ENCODE data around the gene MED26. TPM values are rescaled to one million over a fixed set of nuclear protein-coding genes. Genes with fewer than 3 reads are reported as not detected.

Gene MED26
- total RNA-seq, 1 experiment from 2014 or later, result 13.6 TPM

DNA sequence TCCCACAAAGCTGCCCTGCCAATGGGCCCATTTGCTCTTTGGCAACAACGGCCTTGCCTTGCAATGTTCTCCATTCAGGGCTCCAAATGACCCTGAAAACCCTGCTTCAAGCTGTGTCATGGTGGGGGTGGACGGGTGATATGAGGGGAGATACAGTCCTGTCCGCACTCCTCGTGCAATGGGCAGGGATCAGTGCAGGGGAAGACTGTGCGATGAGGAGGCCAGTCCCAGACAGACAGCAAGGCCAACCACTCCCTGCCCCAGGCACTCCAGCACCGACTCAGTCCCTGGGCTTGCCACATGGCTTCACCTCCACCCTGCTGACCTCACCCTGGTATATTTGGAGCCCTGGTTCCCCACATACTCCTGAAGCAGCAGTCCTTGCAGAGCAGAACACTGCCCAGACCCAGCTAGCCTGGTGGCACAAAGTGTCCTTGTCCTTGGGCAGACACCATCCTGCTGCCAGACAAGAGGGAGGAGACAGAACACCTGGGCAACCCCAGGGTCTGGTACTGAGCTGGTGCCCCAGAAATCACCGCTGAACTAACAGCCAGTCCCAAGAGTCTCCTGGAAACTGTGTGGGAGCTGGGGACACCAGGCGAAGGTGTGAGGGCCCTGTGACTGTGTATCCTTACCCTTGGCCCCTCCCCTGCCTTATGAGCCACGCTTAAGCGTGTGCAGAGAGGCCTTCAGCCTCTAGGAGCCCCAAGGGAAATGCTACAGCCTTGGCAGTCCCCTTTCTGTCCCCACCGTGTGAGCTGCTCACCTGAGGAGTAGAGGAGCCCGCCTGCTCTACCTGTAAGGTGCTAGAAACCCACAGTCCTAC, 46.6 kb downstream of the MED26 start:
- in situ Hi-C loops (cut with HindIII; ENCODE audit: low sequenced_read_pairs), result no loop called here
- no peak for DNase-seq (ENCODE audit: low spot score)

DNA sequence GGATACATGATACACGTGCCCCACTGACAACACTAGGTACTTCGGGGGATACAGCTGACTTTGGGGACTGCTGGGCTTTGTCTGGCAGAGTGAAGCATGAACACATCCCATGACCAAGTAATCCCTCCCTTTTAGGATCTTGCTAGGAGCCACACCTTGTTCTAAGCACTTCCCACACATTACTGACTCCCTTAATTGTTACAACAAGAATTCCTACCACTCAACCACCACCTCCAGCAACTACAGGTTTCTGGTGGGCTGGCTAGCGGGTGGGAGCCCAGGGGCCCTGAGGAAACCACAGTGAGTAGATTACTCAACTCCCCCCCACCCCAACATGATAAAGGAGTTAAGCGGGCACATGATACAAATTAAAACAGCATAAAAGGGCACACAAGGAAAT, 48.6 kb downstream of the MED26 start:
- DNase-seq (ENCODE audit: low spot score), result no peak
- in situ Hi-C loops (cut with HindIII; ENCODE audit: low sequenced_read_pairs), result no loop called here

DNA sequence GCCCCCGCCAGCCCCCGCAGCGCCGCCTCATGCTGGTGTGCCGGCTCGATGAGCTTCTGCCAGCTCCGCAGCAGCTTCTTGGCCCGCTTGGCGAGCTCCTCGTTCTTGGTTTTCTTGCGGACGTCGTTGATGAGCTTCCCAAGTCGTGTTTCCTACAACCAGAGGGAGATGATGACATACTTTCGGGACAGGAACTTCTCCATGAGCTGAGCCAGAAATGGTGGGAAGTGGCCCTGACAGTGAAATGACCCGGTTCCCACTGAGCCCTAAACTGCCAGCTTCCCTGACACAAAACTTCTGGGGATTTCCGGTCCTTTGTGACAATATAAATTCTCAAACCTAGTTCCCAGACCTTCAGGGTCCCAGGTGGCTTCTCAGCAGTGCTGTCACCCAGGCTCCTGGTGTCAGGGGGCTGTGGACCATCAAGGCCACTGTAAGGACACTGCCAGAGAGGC, 50.4 kb downstream of the MED26 start:
- in situ Hi-C loops (cut with HindIII; ENCODE audit: low sequenced_read_pairs), result no loop called here
- DNase-seq (ENCODE audit: low spot score), result no peak

DNA sequence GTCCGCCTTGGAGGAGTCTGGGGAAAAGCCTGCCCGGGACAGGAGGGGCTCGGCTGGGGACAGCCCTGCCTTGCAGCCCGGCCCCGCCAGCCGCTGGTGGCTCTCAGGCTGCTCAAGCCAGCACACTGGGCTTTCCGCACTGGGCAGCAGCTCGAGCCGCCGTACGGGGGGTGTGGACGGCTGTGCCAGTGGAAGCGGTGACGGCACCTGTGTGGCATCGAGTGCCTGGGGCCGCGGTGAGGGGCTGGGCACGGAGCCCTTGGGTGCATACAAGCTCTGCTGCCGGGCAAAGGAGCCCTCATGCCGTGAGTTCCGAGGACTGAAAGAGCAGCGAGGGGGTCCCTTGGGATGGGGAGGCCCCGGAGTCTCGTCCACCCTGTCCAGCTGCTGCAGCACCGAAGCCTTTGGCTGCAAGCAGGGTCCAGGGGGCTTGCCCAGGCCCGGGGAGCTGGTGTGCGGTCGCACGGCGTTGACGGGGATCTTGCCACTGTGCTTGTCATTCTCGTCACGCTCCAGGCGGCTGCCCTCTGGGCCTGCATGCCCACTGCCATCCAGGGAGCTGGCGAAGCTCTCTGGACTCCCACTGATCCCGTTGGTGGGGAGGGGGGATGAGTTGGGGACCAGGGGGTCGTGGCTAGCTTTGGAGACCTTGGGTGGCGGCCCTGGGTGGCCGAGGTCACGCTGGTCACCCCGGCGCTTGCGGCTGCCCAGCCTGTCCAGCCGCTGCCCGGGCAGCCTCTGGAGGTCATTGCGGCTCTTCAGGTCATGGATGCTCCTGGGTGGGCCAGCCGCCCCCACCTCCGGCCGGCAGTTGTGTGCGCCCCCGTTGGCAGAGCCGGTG, 51.1 kb downstream of the MED26 start:
- DNase-seq (ENCODE audit: low spot score), result no peak
- in situ Hi-C loops (cut with HindIII; ENCODE audit: low sequenced_read_pairs), result no loop called here

DNA sequence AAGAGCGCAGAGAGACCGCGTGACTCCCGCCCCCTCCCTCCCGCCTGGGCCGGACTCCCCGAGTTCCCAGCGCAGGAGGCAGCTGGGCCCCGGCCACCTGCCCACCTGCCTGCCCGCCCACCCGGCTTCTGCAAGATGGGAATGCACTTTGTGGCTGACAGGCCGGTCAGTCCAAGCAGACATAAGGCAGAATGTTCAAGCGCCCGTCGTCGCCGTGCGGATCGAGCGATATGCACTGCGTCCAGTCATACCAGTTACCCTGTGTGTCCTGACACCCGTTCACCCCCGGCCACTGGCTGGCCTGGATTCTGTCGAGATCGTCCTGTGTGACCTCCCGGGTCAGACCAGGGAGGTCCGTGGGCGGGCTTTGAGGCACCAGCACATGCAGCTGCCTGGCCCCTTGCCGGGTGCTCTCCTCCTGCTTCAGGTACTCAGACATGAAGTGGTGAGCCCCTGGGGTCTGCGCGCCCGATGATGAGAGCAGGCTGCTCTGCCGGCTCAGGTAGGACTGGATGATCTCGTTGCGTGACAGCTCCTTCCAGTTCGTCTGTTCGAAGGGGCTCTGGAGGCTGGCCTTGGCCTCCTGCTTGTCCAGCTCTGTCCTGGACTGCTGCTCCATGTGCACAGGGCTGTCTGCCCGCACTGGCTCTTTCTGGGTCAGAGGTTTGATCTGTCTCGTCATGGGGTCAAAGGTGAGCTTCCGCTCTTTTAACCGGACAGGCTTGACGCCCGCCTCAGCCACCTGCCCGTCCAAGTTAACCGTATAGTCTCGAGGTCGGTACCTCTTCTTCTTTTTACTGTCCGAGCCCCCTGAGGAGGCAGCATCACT, 51.9 kb downstream of the MED26 start:
- in situ Hi-C loops (cut with HindIII; ENCODE audit: low sequenced_read_pairs), result no loop called here
- DNase-seq (ENCODE audit: low spot score), result no peak

DNA sequence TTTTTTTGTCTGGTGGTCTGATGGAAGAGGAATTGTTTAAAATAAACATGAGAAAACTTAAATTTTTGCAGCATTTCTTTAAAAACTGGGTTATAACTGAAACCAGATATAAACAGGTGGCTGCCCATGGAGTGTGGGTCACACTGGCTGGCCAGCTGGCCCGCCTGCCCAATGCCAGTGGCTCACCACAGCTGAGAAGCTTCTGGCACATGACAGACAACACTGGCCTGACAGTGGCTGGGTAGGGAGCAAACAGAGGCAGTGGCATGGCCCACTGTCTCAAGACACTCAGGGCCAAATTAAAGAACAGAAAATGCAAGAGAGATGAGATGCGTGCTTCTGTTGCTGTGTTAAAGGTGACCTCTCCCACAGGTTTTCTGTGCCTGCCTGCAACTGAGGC, 52.7 kb downstream of the MED26 start:
- in situ Hi-C loops (cut with HindIII; ENCODE audit: low sequenced_read_pairs), result no loop called here
- no peak for DNase-seq (ENCODE audit: low spot score)

DNA sequence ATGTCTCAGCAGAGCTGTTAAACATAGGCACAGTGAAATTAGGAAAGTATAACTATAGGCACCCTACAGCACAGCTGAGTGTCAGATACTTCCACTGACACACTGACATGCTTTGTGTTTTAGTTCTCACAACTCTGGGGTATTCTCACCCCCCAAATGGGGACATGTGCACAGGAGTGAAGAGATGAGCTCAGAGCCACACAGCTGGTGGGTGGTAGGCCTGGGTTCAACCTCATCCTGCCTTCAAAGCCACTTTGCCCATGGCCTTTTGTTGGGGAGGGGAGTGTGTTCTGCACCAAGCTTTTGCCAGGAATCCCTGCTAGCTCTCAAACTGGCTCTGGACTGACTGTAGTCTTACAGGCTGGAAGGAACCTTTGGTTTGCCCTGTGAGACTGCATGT, 54.1 kb downstream of the MED26 start:
- DNase-seq (ENCODE audit: low spot score), result no peak
- in situ Hi-C loops (cut with HindIII; ENCODE audit: low sequenced_read_pairs), result no loop called here

DNA sequence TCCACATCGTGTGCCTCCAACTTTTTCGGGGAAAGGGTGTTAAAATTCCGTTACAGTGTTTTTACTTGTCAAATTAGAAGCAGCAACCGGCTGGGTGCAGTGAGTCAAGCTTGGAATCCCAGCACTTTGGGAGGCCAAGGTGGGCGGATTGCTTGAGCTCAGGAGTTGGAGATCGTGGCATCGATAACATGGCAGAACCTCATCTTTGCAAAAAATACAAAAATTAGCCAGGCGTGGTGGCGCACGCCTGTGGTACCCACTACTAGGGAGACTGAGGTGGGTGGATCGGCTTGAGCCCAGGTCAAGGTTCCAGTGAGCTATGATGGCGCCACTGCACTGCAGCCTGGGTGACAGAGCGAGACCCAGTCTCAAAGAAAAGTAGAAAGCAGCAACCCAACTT, 54.7 kb downstream of the MED26 start:
- in situ Hi-C loops (cut with HindIII; ENCODE audit: low sequenced_read_pairs), result no loop called here
- no peak for DNase-seq (ENCODE audit: low spot score)

DNA sequence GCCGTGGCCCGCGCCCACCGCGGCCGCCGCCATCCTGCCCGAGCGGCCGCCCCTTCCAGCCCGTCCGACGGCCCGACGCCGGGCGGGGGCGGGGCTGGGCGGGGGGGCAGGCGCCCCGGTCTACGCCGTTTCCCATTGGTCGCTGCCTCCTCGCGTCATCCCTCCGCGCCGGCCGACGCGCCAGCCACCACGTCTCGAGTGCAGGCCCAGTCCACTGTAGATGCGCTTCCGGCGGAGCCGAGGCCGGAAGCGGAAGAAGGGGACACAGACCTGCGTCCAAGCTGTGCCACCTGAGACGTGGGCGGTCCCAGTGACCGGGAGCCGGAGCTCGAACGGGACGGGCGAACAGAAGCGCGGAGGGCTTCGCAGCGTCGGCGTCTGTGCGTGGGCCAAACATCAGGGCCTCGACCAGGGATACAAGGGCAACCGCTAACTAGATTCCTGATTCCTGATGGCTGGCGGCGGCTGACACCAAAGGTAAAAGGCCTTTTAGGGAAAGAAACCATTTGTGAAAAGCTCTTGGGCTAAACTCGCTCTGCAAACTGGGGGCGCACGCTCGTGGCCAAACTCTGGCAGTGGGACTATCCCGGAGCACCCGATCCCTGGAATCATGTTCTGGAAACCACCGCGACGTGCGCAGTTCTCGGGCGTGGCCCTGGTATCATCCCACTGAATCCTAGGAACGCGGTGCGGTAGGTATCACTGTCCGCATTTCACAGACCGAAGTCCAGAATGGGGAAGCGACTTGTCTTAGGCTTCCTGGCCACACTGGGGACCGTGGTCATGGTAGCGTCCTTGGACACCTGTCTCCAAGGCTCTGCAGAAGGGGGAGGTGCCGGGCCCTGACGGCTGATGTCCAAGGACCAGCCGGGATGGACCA, 55.4 kb downstream of the MED26 start, which contains the start of gene SLC35E1:
Gene SLC35E1 (minus strand): TSS at position 84 of the 880 bp plus-strand sequence. CDS start 51 bp downstream, at position 33.
- peak; percentile 96 for DNase-seq (ENCODE audit: low spot score)
- in situ Hi-C loops (cut with HindIII; ENCODE audit: low sequenced_read_pairs), result no loop called here

DNA sequence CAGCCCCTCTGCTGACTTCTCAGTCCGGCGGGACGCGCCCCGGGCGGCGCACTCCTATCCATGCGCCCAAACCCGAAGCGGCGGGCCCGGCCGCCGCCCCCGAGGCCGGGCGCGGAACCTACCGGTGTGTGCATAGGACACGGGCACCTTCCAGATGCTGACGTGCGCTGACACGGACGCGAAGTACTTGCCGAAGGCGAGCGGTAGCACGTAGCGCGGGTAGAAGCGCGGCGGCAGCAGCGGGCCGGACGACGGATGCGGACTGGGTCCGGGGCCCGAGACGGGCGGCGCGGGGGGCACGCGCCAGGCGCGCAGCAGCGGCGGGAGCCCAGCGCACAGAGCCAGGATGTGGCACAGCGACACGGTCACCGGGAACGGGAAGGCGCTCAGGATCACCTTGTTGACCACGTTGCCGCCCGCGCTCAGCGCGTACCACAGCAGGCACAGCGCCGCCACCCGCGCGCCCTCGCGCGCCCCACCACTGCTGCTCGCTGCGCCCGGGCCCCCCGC, 56.1 kb downstream of the MED26 start:
- in situ Hi-C loops (cut with HindIII; ENCODE audit: low sequenced_read_pairs), result no loop called here
- no peak for DNase-seq (ENCODE audit: low spot score)

DNA sequence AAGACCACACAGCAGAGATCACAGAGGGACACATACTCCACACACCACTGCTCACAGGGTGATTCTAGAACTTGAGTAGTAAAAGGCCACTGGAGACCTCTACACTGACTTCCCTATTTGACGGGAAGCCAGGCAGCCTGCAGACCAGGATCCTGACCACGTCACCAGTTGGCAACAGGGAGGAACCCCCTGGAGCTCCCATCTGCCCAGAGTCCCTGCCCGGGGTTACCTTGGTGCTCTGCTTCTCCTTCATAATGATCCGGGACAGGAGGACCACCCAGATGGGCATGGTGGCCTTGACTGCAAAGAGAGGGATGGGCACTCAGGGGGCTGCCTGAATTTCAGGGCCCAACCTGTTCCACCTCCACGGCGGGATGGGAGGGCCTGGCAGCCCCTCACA, 56.7 kb downstream of the MED26 start:
- in situ Hi-C loops (cut with HindIII; ENCODE audit: low sequenced_read_pairs), result no loop called here
- DNase-seq (ENCODE audit: low spot score), result peak; percentile 46

DNA sequence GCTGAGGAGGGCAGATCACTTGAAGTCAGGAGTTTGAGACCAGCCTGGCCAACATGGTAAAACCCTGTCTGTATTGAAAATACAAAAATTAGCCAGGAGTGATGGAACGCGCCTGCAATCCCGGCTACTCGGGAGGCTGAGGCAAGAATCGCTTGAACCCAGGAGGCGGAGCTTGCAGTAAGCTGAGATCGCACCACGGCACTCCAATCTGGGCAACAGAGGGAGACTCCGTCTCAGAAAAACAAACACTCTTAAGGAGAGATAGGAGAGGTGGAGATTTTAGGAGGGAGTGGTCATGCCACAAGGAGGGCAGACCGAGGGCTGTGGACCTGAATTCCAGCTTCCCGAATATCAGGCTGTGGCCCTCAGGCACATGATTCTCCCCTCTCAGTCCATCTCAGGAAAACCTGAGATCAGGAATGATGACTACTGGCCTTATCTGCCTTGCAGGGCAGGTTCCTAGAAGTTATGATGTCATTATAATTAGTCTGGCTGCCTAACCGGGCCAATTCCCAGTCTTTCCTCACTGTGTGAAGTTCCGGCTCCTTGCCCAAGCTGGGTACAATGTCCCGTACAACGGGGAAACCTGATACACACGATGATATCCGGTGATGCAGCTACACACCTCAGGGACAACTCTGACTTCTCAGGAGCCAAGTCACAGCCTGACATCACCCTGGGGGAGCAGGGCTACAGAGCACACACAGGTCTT, 58.2 kb downstream of the MED26 start:
- in situ Hi-C loops (cut with HindIII; ENCODE audit: low sequenced_read_pairs), result no loop called here
- DNase-seq (ENCODE audit: low spot score), result no peak

DNA sequence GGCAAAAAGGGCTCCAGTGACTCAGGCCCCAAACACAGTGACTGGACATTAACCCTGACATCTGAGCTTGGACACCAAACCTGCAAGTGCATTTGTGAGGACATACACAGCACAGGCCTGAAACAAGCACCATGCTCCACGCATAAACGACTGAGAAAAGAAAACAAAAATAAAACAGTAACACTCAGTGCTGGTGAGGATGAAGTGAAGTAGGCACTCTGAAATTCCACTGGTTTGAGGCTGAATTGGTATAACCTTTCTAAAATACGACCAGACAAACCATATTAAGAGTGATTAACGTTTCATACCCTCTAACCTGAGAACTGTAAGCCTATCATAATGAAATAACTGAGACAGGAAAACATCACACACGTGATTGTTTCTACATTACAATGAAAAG, 61.3 kb downstream of the MED26 start:
- DNase-seq (ENCODE audit: low spot score), result no peak

DNA sequence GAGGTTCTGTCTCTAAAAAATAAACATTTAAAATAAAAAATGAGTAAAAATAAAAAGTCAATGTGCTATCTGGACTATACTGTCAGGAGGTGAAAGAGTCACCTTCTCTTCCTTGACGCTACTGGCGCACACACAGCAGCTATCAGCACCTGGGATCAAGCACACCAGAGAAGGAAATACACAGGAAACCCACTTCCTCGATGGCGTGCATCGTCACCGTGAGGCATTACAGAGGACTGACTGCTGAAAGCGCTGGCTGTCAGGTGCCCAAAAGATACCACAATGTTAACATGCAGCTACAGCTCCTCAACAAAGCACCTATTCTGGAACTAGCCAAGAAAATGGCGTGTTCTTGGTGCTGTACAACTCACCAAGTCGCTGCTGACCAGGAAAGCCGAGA, 61.8 kb downstream of the MED26 start:
- in situ Hi-C loops (cut with HindIII; ENCODE audit: low sequenced_read_pairs), result no loop called here
- DNase-seq (ENCODE audit: low spot score), result no peak

More for the DNA sequence above, 61.3 kb downstream of the MED26 start:
- in situ Hi-C loops (cut with HindIII; ENCODE audit: low sequenced_read_pairs), result no loop called here

DNA sequence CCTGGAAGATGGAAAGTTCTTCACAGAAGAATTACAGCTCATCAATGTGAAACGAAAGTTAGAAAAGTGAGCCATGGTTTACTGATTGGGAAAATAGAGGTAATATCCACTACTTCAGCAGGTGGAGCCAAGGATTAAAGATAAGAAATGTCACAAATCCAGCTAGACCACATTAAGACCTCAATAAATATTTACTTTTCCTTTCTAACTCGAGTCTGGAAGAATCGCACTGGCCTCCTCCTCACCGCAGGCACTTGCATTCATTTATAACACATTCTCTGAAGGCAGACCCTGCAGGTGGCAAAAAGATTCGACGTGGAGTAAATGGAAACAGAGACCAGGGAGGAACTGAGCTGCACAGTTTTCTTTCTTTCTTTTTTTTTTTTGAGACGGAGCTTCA, 63.2 kb downstream of the MED26 start:
- in situ Hi-C loops (cut with HindIII; ENCODE audit: low sequenced_read_pairs), result no loop called here

DNA sequence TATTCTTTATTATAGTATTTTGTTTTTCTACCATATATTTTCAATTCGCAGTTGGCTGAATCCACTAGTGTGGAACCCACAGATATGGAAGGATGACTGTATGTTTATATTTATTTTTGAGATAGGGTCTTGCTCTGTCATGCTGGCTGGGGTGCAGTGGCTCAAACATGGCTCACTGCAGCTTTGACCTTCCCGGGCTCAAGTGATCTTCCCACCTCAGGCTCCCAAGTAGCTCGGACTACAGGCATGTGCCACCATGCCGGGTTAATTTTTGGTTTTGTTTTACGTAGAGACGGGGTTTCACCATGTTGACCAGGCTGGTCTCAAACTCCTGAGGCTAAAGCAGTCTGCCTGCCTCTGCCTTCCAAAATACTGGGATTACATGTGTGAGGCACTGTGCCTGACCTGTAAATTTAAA, 65.4 kb downstream of the MED26 start:
- in situ Hi-C loops (cut with HindIII; ENCODE audit: low sequenced_read_pairs), result no loop called here
- no peak for DNase-seq (ENCODE audit: low spot score)

More for the DNA sequence above, 63.2 kb downstream of the MED26 start:
- no peak for DNase-seq (ENCODE audit: low spot score)

DNA sequence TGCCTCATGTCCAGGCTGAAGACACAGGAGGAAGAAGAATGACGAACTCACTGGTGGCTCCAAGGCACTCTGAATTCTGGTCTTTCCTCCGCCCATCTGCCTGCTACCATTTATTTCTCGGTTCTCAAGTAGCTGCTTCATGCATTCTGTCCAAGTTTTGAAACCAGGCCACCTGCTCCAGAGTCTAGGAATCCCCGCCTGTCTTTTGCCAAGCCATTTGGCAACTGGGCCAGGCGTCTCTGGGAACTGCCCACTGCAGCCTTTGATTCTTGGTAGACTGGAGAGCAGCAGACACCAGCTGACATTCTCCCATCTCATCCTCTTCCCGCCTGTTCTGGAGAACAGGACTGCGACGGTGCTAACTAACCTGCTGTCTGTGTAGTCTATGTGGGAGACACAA, 66.6 kb downstream of the MED26 start:
- peak; percentile 88 for DNase-seq (ENCODE audit: low spot score)
- in situ Hi-C loops (cut with HindIII; ENCODE audit: low sequenced_read_pairs), result no loop called here
